OCI-LY7 (cell line): ENCODE data around the gene NCKAP5L. TPM values are rescaled to one million over a fixed set of nuclear protein-coding genes. Genes with fewer than 3 reads are reported as not detected.

ENCODE experiments used
- BruUV-seq: library from RNA; stranded (reverse); fragments of 400-500 nt; replicated peaks from 2 replicates; lab custom pipeline; 2021; lab: Mats Ljungman, UMichigan
- CTCF ChIA-PET: fragments of 300-600 bp; sonication (Branson Sonifier 250); formaldehyde crosslinking; loops from one replicate; lab custom pipeline; 2022; ENCODE audit warnings: antibody characterized with exemption; ENCODE audit not compliant: unreplicated experiment; lab: Charles Lee
- POLR2A ChIA-PET: fragments of 300-600 bp; sonication (Branson Sonifier 250); formaldehyde crosslinking; loops from one replicate; lab custom pipeline; 2022; ENCODE audit warnings: antibody characterized with exemption; lab: Charles Lee
- DNase-seq: peaks from one replicate; pipeline ENCODE4 v3.0.0-alpha.2; 2015; ENCODE audit warnings: low spot score
- H2AFZ ChIP-seq: fragments of 200-600 bp; sonication (generic), shearing (Covaris generic); 2 replicates; pipeline ENCODE4 v1.6.1; 2014; ENCODE audit warnings: mild to moderate bottlenecking, antibody characterized with exemption, low read length, moderate library complexity
- H3K27ac ChIP-seq: fragments of 200-600 bp; sonication (generic); 2 replicates; pipeline ENCODE4 v1.5.1; 2014; ENCODE audit warnings: mixed run types, low read depth, mild to moderate bottlenecking, moderate library complexity, low read length, inconsistent platforms; ENCODE audit not compliant: poor library complexity, severe bottlenecking
- H3K36me3 ChIP-seq: fragments of 200-600 bp; sonication (generic); 2 replicates; pipeline ENCODE4 v1.6.1; 2014; ENCODE audit warnings: mild to moderate bottlenecking, antibody characterized with exemption, low read length, moderate library complexity, mixed read lengths; ENCODE audit not compliant: insufficient read depth
- H3K4me1 ChIP-seq: fragments of 200-600 bp; sonication (generic); 2 replicates; pipeline ENCODE4 v1.5.1; 2014; ENCODE audit warnings: mild to moderate bottlenecking, low read length; ENCODE audit not compliant: insufficient read depth, poor library complexity, severe bottlenecking
- H3K4me2 ChIP-seq: fragments of 200-600 bp; sonication (generic); 2 replicates; pipeline ENCODE4 v1.6.1; 2014; ENCODE audit warnings: mild to moderate bottlenecking, low read length
- H3K4me3 ChIP-seq: fragments of 200-600 bp; sonication (generic); 2 replicates; pipeline ENCODE4 v1.5.1; 2014; ENCODE audit warnings: mild to moderate bottlenecking, low read depth, low read length; ENCODE audit not compliant: poor library complexity, severe bottlenecking
- H3K79me2 ChIP-seq: fragments of 200-600 bp; sonication (generic); 2 replicates; pipeline ENCODE4 v1.6.1; 2016; ENCODE audit warnings: low read depth, mild to moderate bottlenecking, low read length, moderate library complexity, mixed read lengths; ENCODE audit not compliant: insufficient read depth
- H3K9me2 ChIP-seq: fragments of 200-600 bp; sonication (generic); 2 replicates; pipeline ENCODE4 v1.6.1; 2016; ENCODE audit warnings: mild to moderate bottlenecking, low read length, mixed read lengths; ENCODE audit not compliant: insufficient read depth
- H3K9me3 ChIP-seq: fragments of 200-600 bp; sonication (generic); 2 replicates; pipeline ENCODE4 v1.6.1; 2014; ENCODE audit warnings: mild to moderate bottlenecking, mixed run types, low read length, mixed read lengths
- H4K20me1 ChIP-seq: fragments of 200-600 bp; sonication (generic); 2 replicates; pipeline ENCODE4 v1.6.1; 2014; ENCODE audit warnings: mild to moderate bottlenecking, antibody characterized with exemption, low read length, moderate library complexity, mixed read lengths; ENCODE audit not compliant: insufficient read depth
- CTCF ChIP-seq: fragments of 200-600 bp; sonication (generic); conservative IDR thresholded peaks from 2 replicates; pipeline ENCODE4 v1.5.1; 2014; ENCODE audit warnings: mild to moderate bottlenecking, antibody characterized with exemption, low read length, moderate library complexity, mixed read lengths
- EZH2phosphoT487 ChIP-seq: fragments of 200-600 bp; sonication (generic); IDR thresholded peaks from 2 replicates; pipeline ENCODE4 v1.6.1; 2018; ENCODE audit warnings: low read depth, borderline replicate concordance, mild to moderate bottlenecking, mixed run types, antibody characterized with exemption, low read length, moderate library complexity, mixed read lengths
- intact Hi-C: fragments of 100-400 bp; cut with micrococcal nuclease; formaldehyde crosslinking; loops from one replicate; pipeline ENCODE4 v1.10.0; 2022; ENCODE audit not compliant: unreplicated experiment
- total RNA-seq, 2 experiments: library from RNA; depleted of rRNA in 1 of 2; stranded (reverse); fragments of >200 nt in 1 of 2; shearing (Covaris generic) in 1 of 2; gene quantifications; 2 replicates each; pipeline ENCODE4 v1.2.3, GENCODE V29; 2014 to 2022

Gene NCKAP5L
- total RNA-seq, 2 experiments from 2014 or later: 4.6 to 12.2 TPM

GRCh38 chr12:49871263-49871561 lies 43.0 kb upstream of the NCKAP5L start:
- DNase-seq: no peak
- no TSS peak for BruUV-seq
- H3K36me3 ChIP-seq: no peaks in the 10 kb centered on the region
- no peaks in the 10 kb centered on the region for H3K9me3 ChIP-seq
- H4K20me1 ChIP-seq: no peaks in the 10 kb centered on the region
- no peak overlapping the region for H2AFZ ChIP-seq
- H3K9me2 ChIP-seq: no peaks in the 10 kb centered on the region
- intact Hi-C loops: no loop called here
- no peak overlapping the region for H3K27ac ChIP-seq
- H3K4me1 ChIP-seq: no peaks in the 10 kb centered on the region
- no peak for TF ChIP-seq CTCF
- TF ChIP-seq EZH2phosphoT487: no peak
- H3K4me2 ChIP-seq: no peak overlapping the region
- no peak overlapping the region for H3K4me3 ChIP-seq
- no peaks in the 10 kb centered on the region for H3K79me2 ChIP-seq
- ChIA-PET POLR2A (no interaction called here), CTCF (interaction anchor here (0.6 kb wide), 1 partner anchor 45 kb away, joined by 4 read pairs; no protein-coding TSS in a partner anchor)

- POLR2A ChIA-PET: no interaction called here
- Histone ChIP-seq H3K36me3 (no peaks in the 10 kb centered on the region), H3K27ac (no peak overlapping the region), H2AFZ (no peak overlapping the region), H3K4me2 (no peak overlapping the region), H4K20me1 (no peaks in the 10 kb centered on the region), H3K9me2 (no peaks in the 10 kb centered on the region), H3K9me3 (no peaks in the 10 kb centered on the region), H3K4me3 (no peak overlapping the region), H3K79me2 (no peaks in the 10 kb centered on the region), H3K4me1 (no peaks in the 10 kb centered on the region)
- TF ChIP-seq CTCF (no peak), EZH2phosphoT487 (no peak)
- intact Hi-C loops: no loop called here
- CTCF ChIA-PET: interaction anchor here (0.6 kb wide), 1 partner anchor 45 kb away, joined by 4 read pairs; no protein-coding TSS in a partner anchor
- DNase-seq: no peak
- BruUV-seq: no TSS peak
Observed at GRCh38 chr12:49870501-49871262, 42.5 kb upstream of the NCKAP5L start.
